Breast epithelium (tissue), 4 donors: ENCODE data around the gene CCL27. TPM values are rescaled to one million over a fixed set of nuclear protein-coding genes. Genes with fewer than 3 reads are reported as not detected.
A peak's percentile ranks its signal among the peaks of the same experiment; 100 is the strongest.
"Not testable (repeated sequence)": the region's sequence is repeated elsewhere in the genome, so short reads cannot be mapped to it uniquely, and the experiment has no call there.

Source experiments
- DNase-seq, 2 donors: peaks; one replicate each; pipeline ENCODE4 v3.0.0-alpha.2; 2019; ENCODE audit warnings: low spot score in 2 of 2
- H3K27ac ChIP-seq, 2 donors: fragments of 200-600 bp; sonication (generic) in 1 of 2; one replicate each; pipeline ENCODE4 v1.5.1; 2016 to 2019; ENCODE audit warnings: mild to moderate bottlenecking in 1 of 2
- H3K27me3 ChIP-seq, 2 donors: fragments of 200-600 bp; sonication (generic) in 1 of 2; one replicate each; pipeline versions ENCODE4 v1.5.1 to v1.6.0; 2017 to 2019; ENCODE audit warnings: control low read depth in 1 of 2, mild to moderate bottlenecking in 1 of 2
- H3K36me3 ChIP-seq: fragments of 200-600 bp; one replicate; pipeline ENCODE4 v1.5.1; 2019
- H3K4me1 ChIP-seq, 2 donors: fragments of 200-600 bp; sonication (generic); one replicate each; pipeline ENCODE4 v1.5.1; 2016 to 2019; ENCODE audit warnings: control low read depth in 1 of 2
- H3K4me3 ChIP-seq, 3 donors: fragments of 200-600 bp; sonication (generic); 1 replicate in 2 of 3; 2 replicates in 1 of 3; pipeline ENCODE4 v1.5.1; 2016 to 2019; ENCODE audit warnings: mild to moderate bottlenecking in 3 of 3, moderate library complexity in 2 of 3
- H3K9me3 ChIP-seq, 2 donors: fragments of 200-600 bp; sonication (generic) in 1 of 2; one replicate each; pipeline ENCODE4 v1.5.1; 2016 to 2019; ENCODE audit warnings: control low read depth in 1 of 2
- POLR2A ChIP-seq: fragments of 450-650 bp; IDR thresholded peaks from one replicate; pipeline ENCODE4 v1.6.1; 2016; ENCODE audit warnings: antibody characterized with exemption, mild to moderate bottlenecking, moderate library complexity
- POLR2AphosphoS5 ChIP-seq, 3 donors: sonication (generic); formaldehyde crosslinking; IDR thresholded peaks; one replicate each; pipeline ENCODE4 v1.6.1; 2017; ENCODE audit warnings: antibody characterized with exemption in 3 of 3
- intact Hi-C: fragments of 100-400 bp; cut with DNase I; formaldehyde crosslinking; loops from one replicate; pipeline ENCODE4 v1.15.1; 2023; ENCODE audit warnings: low total_unique reads
- total RNA-seq, 3 donors: library from RNA; depleted of rRNA; stranded (reverse); fragments of >200 nt; gene quantifications; one replicate each; pipeline ENCODE4 v1.1.0, GENCODE V29; 2016
- TF ChIP-seq, protein P1 (sequence below), 3 donors: fragments of 450-650 bp; IDR thresholded peaks; one replicate each; pipeline ENCODE4 v1.5.1; 2016 to 2017; ENCODE audit warnings: antibody characterized with exemption in 3 of 3, mild to moderate bottlenecking in 3 of 3, moderate library complexity in 3 of 3

CCL27 gene
- total RNA-seq, 3 donors from 2014 or later = not detected

DNA sequence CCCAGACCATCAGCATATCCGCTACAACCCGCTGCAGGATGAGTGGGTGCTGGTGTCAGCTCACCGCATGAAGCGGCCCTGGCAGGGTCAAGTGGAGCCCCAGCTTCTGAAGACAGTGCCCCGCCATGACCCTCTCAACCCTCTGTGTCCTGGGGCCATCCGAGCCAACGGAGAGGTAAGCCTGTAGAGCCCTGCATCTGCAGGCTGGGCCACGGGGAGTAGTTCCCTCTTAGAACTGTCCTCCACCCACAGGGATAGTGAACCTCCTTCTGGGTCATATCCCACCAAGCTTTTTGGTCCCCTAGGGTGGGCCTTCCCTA, 15.4 kb downstream of the CCL27 start:
- DNase-seq = no peak
- no peaks in the 10 kb centered on the region for H3K36me3 ChIP-seq
- TF ChIP-seq POLR2A (no peak), POLR2AphosphoS5 (IDR thresholded peaks at IDR 0.05) (no peak)
- TF ChIP-seq, protein P1, sequence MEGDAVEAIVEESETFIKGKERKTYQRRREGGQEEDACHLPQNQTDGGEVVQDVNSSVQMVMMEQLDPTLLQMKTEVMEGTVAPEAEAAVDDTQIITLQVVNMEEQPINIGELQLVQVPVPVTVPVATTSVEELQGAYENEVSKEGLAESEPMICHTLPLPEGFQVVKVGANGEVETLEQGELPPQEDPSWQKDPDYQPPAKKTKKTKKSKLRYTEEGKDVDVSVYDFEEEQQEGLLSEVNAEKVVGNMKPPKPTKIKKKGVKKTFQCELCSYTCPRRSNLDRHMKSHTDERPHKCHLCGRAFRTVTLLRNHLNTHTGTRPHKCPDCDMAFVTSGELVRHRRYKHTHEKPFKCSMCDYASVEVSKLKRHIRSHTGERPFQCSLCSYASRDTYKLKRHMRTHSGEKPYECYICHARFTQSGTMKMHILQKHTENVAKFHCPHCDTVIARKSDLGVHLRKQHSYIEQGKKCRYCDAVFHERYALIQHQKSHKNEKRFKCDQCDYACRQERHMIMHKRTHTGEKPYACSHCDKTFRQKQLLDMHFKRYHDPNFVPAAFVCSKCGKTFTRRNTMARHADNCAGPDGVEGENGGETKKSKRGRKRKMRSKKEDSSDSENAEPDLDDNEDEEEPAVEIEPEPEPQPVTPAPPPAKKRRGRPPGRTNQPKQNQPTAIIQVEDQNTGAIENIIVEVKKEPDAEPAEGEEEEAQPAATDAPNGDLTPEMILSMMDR (IDR thresholded peaks at IDR 0.05) = no peak
- H3K4me3 ChIP-seq = peak overlapping the region; percentile 71 to 78 (median 78)
- intact Hi-C loops = no loop called here
- H3K27me3 ChIP-seq = no peaks in the 10 kb centered on the region
- peaks cover 4 to 10% of the 10 kb centered on the region in 2 donors for H3K4me1 ChIP-seq
- no peaks in the 10 kb centered on the region for H3K9me3 ChIP-seq
- H3K27ac ChIP-seq = peak overlapping the region; percentile 84 to 89

DNA sequence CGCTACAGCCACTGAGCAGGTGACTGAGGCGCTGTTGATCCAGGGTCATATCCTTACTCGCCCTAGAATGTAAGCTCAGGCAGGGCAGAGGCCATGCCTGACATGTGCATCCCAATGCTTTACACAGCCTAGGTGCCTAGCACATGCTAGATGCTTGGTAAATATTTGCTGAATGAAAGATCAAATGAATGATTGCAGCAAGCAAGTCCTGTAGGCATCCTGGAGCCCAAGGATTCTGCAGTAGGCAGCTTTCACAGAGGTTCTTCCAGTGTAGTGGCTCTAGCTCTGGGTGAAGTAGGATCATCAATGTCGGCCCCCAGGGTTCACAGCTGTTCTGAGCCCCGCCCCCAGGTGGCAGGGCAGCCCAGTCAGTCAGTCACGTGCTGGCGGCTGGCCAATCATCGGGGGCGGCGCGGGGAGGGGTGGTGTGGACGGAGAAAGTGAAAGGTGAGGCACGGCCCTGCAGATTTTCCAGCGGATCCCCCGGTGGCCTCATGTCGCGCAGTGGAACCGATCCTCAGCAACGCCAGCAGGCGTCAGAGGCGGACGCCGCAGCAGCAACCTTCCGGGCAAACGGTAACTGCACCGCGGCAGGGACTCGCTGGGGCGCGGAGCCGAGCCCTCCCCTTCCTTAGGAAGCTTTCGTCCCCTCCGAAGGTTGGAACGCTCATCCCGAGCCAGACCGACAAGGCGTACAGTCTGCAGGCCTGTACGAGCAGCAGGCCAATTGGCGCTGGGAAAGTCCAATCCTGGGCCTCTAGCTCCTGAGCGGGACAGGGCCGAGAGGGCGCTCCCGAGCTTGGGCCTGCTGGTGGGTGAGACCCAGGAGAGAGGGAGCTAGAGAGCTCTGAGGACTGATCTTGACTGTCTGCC, 16.0 kb downstream of the CCL27 start, which contains the start of gene GALT:
GALT (plus strand) TSS at position 465 of the 873 bp plus-strand sequence; CDS start at position 495, 30 bp downstream.
- no peaks in the 10 kb centered on the region for H3K9me3 ChIP-seq
- H3K4me1 ChIP-seq = peaks cover 4 to 10% of the 10 kb centered on the region in 2 donors
- H3K27me3 ChIP-seq = no peaks in the 10 kb centered on the region
- H3K4me3 ChIP-seq = peak within 1 kb of the TSS; percentile 71 to 78 (median 78)
- TF ChIP-seq POLR2AphosphoS5 (IDR thresholded peaks at IDR 0.05) (peak; percentile 45 to 50 (median 47)), POLR2A (no peak)
- TF ChIP-seq, protein P1 (IDR thresholded peaks at IDR 0.05) = peak; percentile 10 to 51 (median 28)
- H3K36me3 ChIP-seq = no peaks in the 10 kb centered on the region
- peak; percentile 91 to 92 for DNase-seq
- intact Hi-C loops = no loop called here
- H3K27ac ChIP-seq = peak within 1 kb of the TSS; percentile 84 to 89

DNA sequence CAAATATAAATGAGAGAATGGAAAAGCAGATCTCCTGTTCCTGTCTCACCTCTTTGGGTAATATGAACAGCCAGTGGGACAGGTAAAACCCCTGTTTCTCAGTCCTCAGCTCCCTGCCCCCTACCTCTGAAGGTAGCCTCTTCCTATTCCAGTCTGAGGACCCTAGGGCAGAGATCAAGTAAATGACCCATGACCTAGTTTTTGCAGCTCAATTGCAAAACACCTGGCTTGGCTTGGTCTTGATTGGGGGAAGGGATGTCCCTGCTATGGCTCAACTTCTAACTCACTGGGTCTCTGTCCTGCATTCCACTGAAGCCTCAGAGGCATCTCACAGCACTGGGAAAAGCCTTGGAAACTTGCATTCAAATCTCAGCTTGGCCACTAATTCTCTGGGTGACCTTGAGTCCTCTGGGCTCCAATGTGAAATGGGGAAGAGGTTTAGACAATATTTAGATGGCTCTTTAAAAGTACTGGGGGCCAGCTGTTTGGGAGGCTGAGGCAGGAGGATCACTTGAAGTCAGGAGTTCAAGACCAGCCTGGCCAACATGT, 17.6 kb downstream of the CCL27 start:
- Histone ChIP-seq H3K4me3 (no peak overlapping the region), H3K4me1 (peaks cover 4 to 10% of the 10 kb centered on the region in 2 donors), H3K27ac (no peak overlapping the region), H3K36me3 (no peaks in the 10 kb centered on the region), H3K27me3 (no peaks in the 10 kb centered on the region), H3K9me3 (no peaks in the 10 kb centered on the region)
- no peak for DNase-seq
- TF ChIP-seq POLR2AphosphoS5 (IDR thresholded peaks at IDR 0.05) (no peak), POLR2A (no peak)
- TF ChIP-seq, protein P1 (IDR thresholded peaks at IDR 0.05) = no peak
- intact Hi-C loops = no loop called here

DNA sequence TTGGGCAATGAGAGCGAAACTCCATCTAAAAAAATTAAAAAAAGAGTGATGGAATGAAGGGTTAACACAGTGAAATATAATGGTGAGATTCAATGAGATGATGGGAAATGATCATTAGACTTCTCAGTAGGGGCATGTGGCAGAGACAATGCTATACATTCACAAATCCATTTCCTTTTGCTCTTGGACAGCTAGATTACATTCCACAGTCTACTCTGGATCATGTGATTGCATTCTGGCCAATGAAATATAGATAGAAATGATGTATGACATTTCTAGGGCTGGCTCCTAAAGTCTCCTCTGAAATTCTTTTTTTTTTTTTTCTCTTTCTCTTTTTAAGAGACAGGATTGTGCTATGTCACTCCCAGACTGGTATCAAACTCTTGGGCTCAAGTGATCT, 19.8 kb downstream of the CCL27 start:
- Histone ChIP-seq H3K4me3 (no peak overlapping the region), H3K36me3 (no peaks in the 10 kb centered on the region), H3K4me1 (peaks cover 2 to 4% of the 10 kb centered on the region in 2 donors), H3K27ac (no peak overlapping the region), H3K9me3 (no peaks in the 10 kb centered on the region), H3K27me3 (no peaks in the 10 kb centered on the region)
- DNase-seq = no peak
- no peak for TF ChIP-seq POLR2AphosphoS5 (IDR thresholded peaks at IDR 0.05)
- no peak for TF ChIP-seq POLR2A
- TF ChIP-seq, protein P1 (IDR thresholded peaks at IDR 0.05) = no peak
- intact Hi-C loops = no loop called here

DNA sequence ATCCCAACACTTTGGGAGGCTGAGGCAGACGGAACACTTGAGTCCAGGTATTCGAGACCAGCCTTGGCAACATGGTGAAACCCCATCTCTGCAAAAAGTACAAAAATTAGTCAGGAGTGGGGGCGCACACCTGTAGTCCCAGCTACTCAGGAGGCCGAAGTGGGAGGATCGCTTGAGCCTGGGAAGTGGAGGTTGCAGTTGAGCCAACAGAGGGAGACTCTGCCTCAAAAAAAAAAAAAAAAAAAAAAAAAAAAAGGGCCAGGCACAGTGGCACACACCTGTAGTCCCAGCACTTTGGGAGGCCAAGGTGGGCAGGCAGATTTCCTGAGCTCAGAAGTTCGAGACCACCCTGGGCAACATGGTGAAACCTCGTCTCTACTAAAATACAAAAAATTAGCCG, 23.1 kb downstream of the CCL27 start:
- H3K4me3 ChIP-seq, intact Hi-C loops, H3K27me3 ChIP-seq, H3K9me3 ChIP-seq, H3K4me1 ChIP-seq, H3K36me3 ChIP-seq, DNase-seq, H3K27ac ChIP-seq: not testable (repeated sequence)
